ENCODE measurements around the gene CLEC4C. TPM values are rescaled to one million over a fixed set of nuclear protein-coding genes. Genes with fewer than 3 reads are reported as not detected.

Gene CLEC4C
- total RNA-seq, 4 donors from 2014 or later = not detected

- no peak for TF ChIP-seq CTCF (IDR thresholded peaks at IDR 0.05; ENCODE audit: low read depth)
Measured at GRCh38 chr12:7693793-7694192, 53.4 kb downstream of the CLEC4C start.

GRCh38 chr12:7681535-7681934 is 65.6 kb downstream of the CLEC4C start:
- no peak for TF ChIP-seq CTCF (IDR thresholded peaks at IDR 0.05; ENCODE audit: low read depth)

Small RNA genes within 50 kb of the gene (small RNA-seq; reads per million reads assigned to genes)
- 0.49 reads per million for gene RF00019

Other genes starting within 250 kb of the CLEC4C start
- gene CD163, start 243.6 kb downstream of the CLEC4C start, total RNA-seq = 1,000 to 10,000 TPM in 1 of 4 donors, 100 to 1,000 TPM in 3; 259 to 1,297 (median 643) TPM
- gene APOBEC1, start 81.5 kb downstream of the CLEC4C start, total RNA-seq = not detected
- gene GDF3, start 51.6 kb downstream of the CLEC4C start, total RNA-seq = not detected
- under 1 TPM in 1 of 4 donors, not detected in 3; 0.44 TPM for gene DPPA3, start 35.9 kb downstream of the CLEC4C start, total RNA-seq
- gene NANOGNB, start 17.8 kb upstream of the CLEC4C start, total RNA-seq = not detected
- under 1 TPM in 1 of 4 donors, not detected in 3; 0.19 TPM for gene NANOG, start 42.0 kb upstream of the CLEC4C start, total RNA-seq
- under 1 TPM in 1 of 4 donors, not detected in 3; 0.66 TPM for gene SLC2A14, start 125.5 kb upstream of the CLEC4C start, total RNA-seq
- gene SLC2A3, start 188.8 kb upstream of the CLEC4C start, total RNA-seq = 100 to 1,000 TPM in 2 of 4 donors, 10 to 100 TPM in 2; 43.9 to 163 (median 105) TPM

Measured in subcutaneous adipose tissue (tissue), 4 donors.